ENCODE data around the gene IL17RC. TPM values are rescaled to one million over a fixed set of nuclear protein-coding genes. Genes with fewer than 3 reads are reported as not detected.

Gene IL17RC
- total and polyA plus RNA-seq, 2 donors from 2014 or later = 27.5 to 31.5 TPM

DNA sequence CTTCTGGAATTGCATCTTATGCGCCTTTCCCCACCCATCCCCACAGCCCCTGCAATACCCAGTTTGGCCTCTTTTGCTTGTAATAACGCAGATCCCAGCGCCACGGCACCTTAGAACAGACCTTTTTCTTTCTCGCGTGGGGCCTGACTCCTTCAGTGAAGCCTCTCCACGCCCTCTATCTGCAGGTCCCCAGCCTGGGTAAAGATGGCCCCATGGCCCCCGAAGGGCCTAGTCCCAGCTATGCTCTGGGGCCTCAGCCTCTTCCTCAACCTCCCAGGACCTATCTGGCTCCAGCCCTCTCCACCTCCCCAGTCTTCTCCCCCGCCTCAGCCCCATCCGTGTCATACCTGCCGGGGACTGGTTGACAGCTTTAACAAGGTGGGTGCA, 17.3 kb downstream of the IL17RC start:
- Histone ChIP-seq H3K9me3 (ENCODE audit: control insufficient read depth in 2 of 3, insufficient read depth in 1 of 3, low read length in 3 of 3) (no peaks in the 10 kb centered on the region), H3K4me1 (ENCODE audit: control insufficient read depth in 2 of 3, insufficient read depth in 2 of 3, low read depth in 1 of 3, low read length in 3 of 3) (peaks cover 0 to 12% (median 0%) of the 10 kb centered on the region in 3 donors), H3K36me3 (ENCODE audit: control insufficient read depth in 2 of 3, insufficient read depth in 3 of 3, low read length in 3 of 3) (peaks cover 0 to 16% (median 3%) of the 10 kb centered on the region in 3 donors), H3K27ac (ENCODE audit: low read depth in 2 of 2, low read length in 2 of 2) (peak overlapping the region in 1 of 2 donors; percentile 94), H3K27me3 (ENCODE audit: control insufficient read depth, insufficient read depth, low read length) (no peaks in the 10 kb centered on the region), H3K4me3 (ENCODE audit: low read length in 3 of 3) (peak overlapping the region; percentile 67 to 89 (median 84)), H3K9ac (ENCODE audit: low read length in 3 of 3) (peak overlapping the region; percentile 56 to 95 (median 91))
- peak; percentile 2 for TF ChIP-seq CTCF (IDR thresholded peaks at IDR 0.05; ENCODE audit: borderline replicate concordance, extremely low read depth, insufficient read depth)
- intact Hi-C loops (cut with DNase I) = no loop called here
- no peak for FAIRE-seq
- peak in 1 of 5 donors; percentile 71 for DNase-seq

GRCh38 chr3:9934993-9935392, 18.1 kb downstream of the IL17RC start:
- Histone ChIP-seq H3K4me1 (ENCODE audit: control insufficient read depth in 2 of 3, insufficient read depth in 2 of 3, low read depth in 1 of 3, low read length in 3 of 3) (peaks cover 0 to 12% (median 0%) of the 10 kb centered on the region in 3 donors), H3K27me3 (ENCODE audit: control insufficient read depth, insufficient read depth, low read length) (no peaks in the 10 kb centered on the region), H3K9ac (ENCODE audit: low read length in 3 of 3) (peak overlapping the region in 1 of 3 donors; percentile 3), H3K36me3 (ENCODE audit: control insufficient read depth in 2 of 3, insufficient read depth in 3 of 3, low read length in 3 of 3) (peaks cover 0 to 16% (median 3%) of the 10 kb centered on the region in 3 donors), H3K27ac (ENCODE audit: low read depth in 2 of 2, low read length in 2 of 2) (no peak overlapping the region), H3K4me3 (ENCODE audit: low read length in 3 of 3) (peak overlapping the region in 2 of 3 donors; percentile 18 to 89), H3K9me3 (ENCODE audit: control insufficient read depth in 2 of 3, insufficient read depth in 1 of 3, low read length in 3 of 3) (no peaks in the 10 kb centered on the region)
- no peak for FAIRE-seq
- intact Hi-C loops (cut with DNase I) = no loop called here
- TF ChIP-seq CTCF (IDR thresholded peaks at IDR 0.05; ENCODE audit: borderline replicate concordance, extremely low read depth, insufficient read depth) = no peak
- no peak for DNase-seq

- FAIRE-seq = no peak
- DNase-seq = no peak
- Histone ChIP-seq H3K4me3 (ENCODE audit: low read length in 3 of 3) (no peak overlapping the region), H3K27ac (ENCODE audit: low read depth in 2 of 2, low read length in 2 of 2) (no peak overlapping the region), H3K9ac (ENCODE audit: low read length in 3 of 3) (no peak overlapping the region), H3K4me1 (ENCODE audit: control insufficient read depth in 2 of 3, insufficient read depth in 2 of 3, low read depth in 1 of 3, low read length in 3 of 3) (peaks cover 0 to 12% (median 0%) of the 10 kb centered on the region in 3 donors), H3K36me3 (ENCODE audit: control insufficient read depth in 2 of 3, insufficient read depth in 3 of 3, low read length in 3 of 3) (peaks cover 0 to 16% (median 3%) of the 10 kb centered on the region in 3 donors), H3K27me3 (ENCODE audit: control insufficient read depth, insufficient read depth, low read length) (no peaks in the 10 kb centered on the region), H3K9me3 (ENCODE audit: control insufficient read depth in 2 of 3, insufficient read depth in 1 of 3, low read length in 3 of 3) (no peaks in the 10 kb centered on the region)
- no peak for TF ChIP-seq CTCF (IDR thresholded peaks at IDR 0.05; ENCODE audit: borderline replicate concordance, extremely low read depth, insufficient read depth)
- intact Hi-C loops (cut with DNase I) = no loop called here
These were observed 19.1 kb downstream of the IL17RC start for GRCh38 chr3:9935966-9936510.

All from kidney (tissue), 14 donors.